Parathyroid adenoma (tissue), 2 donors: ENCODE results near the gene GABRP.

Source experiments
- H2AFZ ChIP-seq: fragments of 300-600 bp; sonication (generic); one replicate; pipeline ENCODE4 v1.7.0; 2017; ENCODE audit warnings: antibody characterized with exemption, mild to moderate bottlenecking
- H3K27ac ChIP-seq: fragments of 300-600 bp; sonication (generic); one replicate; pipeline ENCODE4 v1.7.0; 2017
- H3K27me3 ChIP-seq: fragments of 300-600 bp; sonication (generic); one replicate; pipeline ENCODE4 v1.7.0; 2017; ENCODE audit warnings: low read length; ENCODE audit not compliant: control insufficient read depth, insufficient read depth
- H3K36me3 ChIP-seq: fragments of 300-600 bp; sonication (generic); one replicate; pipeline ENCODE4 v1.7.0; 2017; ENCODE audit warnings: low read length; ENCODE audit not compliant: control insufficient read depth, insufficient read depth
- H3K4me1 ChIP-seq: fragments of 300-600 bp; sonication (generic); one replicate; pipeline ENCODE4 v1.7.0; 2017; ENCODE audit warnings: control low read depth
- H3K4me2 ChIP-seq: fragments of 300-600 bp; sonication (generic); one replicate; pipeline ENCODE4 v1.7.0; 2017; ENCODE audit warnings: low read length
- H3K4me3 ChIP-seq: fragments of 300-600 bp; sonication (generic); one replicate; pipeline ENCODE4 v1.7.0; 2017; ENCODE audit warnings: low read depth, low read length
- H3K79me2 ChIP-seq: fragments of 300-600 bp; sonication (generic); one replicate; pipeline ENCODE4 v1.7.0; 2017; ENCODE audit warnings: control low read depth
- H3K9ac ChIP-seq: fragments of 300-600 bp; sonication (generic); one replicate; pipeline ENCODE4 v1.7.0; 2017; ENCODE audit warnings: mild to moderate bottlenecking
- H3K9me3 ChIP-seq: fragments of 300-600 bp; sonication (generic); one replicate; pipeline ENCODE4 v1.7.0; 2017; ENCODE audit warnings: low read length; ENCODE audit not compliant: control insufficient read depth
- TF ChIP-seq, protein P1 (sequence below): fragments of 300-600 bp; sonication (generic); IDR thresholded peaks from one replicate; pipeline ENCODE4 v1.7.0; 2017; ENCODE audit warnings: antibody characterized with exemption, mild to moderate bottlenecking
- donor health status: primary hyperparathyroidism.

Gene GABRP

DNA sequence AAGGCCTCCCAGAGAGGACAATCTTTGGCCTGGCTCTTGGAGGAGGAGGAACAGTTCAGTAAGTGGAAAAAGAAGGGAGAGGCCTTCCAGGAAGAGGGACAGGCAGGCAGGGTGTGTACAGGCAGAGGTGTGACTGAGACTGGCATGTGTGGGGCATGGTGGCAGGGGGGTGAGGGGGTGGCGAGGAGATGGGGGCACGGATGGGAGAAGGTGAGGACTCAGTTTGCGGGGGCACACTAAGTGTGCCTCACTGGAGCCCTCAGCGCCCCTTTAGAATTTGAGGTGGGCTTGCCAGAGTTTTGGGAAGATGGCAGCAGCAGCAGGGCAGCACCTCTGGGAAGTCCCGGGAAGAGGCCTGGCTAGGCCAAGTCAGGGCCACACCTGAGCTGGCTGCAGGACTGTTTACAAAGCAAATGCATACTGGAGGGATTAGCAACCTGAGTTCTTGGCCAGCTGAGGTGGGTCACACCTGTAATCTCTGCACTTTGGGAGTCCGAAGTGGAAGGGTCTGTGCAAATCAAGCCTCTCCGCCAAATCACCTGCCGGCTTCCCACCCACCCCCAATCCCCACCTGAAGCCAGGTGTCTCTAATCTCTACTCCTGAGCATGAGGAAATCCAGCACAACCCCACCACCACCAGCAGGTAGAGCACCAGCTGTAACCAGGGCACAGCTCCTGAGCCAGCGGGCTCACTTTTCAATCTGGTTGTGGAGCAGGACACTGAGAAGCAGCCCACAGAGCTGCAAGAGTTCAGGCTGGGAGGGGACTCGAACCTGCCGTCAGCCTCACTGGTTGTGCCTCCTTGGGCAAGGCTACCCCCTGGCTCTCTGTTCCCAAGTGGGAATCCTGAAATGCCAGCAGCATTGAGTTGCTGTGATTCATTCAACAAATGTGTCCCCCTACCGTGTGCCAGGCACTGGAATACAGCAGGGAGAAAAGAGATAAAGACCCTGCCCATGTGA is 10.2 kb upstream of the GABRP start:
- Histone ChIP-seq H3K9ac (no peak overlapping the region), H3K27ac (no peak overlapping the region)

DNA sequence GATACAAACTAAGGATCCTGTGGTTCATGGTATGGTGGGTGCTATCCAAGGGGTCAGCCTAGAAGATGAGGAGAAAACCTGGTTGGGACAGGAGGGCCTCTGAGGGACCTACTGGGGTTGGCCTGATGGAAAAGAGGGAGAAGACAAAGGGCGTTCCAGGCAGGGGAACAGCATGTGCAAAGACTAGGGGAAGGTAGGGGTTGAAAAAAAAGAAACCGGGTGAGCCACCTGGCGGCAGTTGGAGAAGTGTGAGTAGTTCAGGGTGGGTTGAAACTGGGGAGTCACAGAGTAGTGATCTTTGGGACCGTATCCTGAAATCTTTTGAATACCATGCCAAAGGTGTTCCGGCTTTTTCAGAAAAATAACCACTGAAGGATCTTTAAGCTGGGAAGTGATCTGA is 8.7 kb upstream of the GABRP start:
- H3K27ac ChIP-seq: no peak overlapping the region
- no peaks in the 10 kb centered on the region for H3K36me3 ChIP-seq
- H3K9me3 ChIP-seq: no peaks in the 10 kb centered on the region
- no peaks in the 10 kb centered on the region for H3K27me3 ChIP-seq
- no peaks in the 10 kb centered on the region for H3K79me2 ChIP-seq
- no peak overlapping the region for H2AFZ ChIP-seq
- H3K9ac ChIP-seq: no peak overlapping the region
- H3K4me1 ChIP-seq: no peaks in the 10 kb centered on the region
- no peak overlapping the region for H3K4me2 ChIP-seq
- TF ChIP-seq, protein P1, sequence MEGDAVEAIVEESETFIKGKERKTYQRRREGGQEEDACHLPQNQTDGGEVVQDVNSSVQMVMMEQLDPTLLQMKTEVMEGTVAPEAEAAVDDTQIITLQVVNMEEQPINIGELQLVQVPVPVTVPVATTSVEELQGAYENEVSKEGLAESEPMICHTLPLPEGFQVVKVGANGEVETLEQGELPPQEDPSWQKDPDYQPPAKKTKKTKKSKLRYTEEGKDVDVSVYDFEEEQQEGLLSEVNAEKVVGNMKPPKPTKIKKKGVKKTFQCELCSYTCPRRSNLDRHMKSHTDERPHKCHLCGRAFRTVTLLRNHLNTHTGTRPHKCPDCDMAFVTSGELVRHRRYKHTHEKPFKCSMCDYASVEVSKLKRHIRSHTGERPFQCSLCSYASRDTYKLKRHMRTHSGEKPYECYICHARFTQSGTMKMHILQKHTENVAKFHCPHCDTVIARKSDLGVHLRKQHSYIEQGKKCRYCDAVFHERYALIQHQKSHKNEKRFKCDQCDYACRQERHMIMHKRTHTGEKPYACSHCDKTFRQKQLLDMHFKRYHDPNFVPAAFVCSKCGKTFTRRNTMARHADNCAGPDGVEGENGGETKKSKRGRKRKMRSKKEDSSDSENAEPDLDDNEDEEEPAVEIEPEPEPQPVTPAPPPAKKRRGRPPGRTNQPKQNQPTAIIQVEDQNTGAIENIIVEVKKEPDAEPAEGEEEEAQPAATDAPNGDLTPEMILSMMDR: no peak
- no peak overlapping the region for H3K4me3 ChIP-seq

More for the DNA sequence above, 10.2 kb upstream of the GABRP start:
- Histone ChIP-seq H3K79me2 (no peaks in the 10 kb centered on the region), H3K4me3 (no peak overlapping the region), H3K4me1 (no peaks in the 10 kb centered on the region), H3K4me2 (no peak overlapping the region), H3K27me3 (no peaks in the 10 kb centered on the region), H3K9me3 (no peaks in the 10 kb centered on the region), H3K36me3 (no peaks in the 10 kb centered on the region), H2AFZ (no peak overlapping the region)
- TF ChIP-seq, protein P1: no peak

DNA sequence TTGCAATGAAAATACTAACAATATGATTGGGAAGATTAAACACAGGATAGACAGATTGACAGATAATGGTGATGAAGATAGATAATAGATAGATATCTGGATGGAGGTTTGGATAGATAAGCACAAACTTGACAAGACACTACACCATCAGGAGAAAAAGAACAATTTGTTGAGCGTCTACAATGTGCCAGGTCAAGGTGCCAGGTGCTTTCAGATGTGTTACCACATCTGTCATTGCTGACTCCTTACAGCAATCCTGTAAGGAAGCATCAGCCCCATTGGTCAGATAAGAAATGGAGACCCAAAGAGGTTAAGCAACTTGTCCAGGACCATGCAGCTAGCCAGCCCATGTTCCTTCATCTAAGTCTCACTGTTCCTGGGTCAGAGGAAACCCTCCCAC is 1.6 kb upstream of the GABRP start:
- H3K4me2 ChIP-seq: no peak overlapping the region
- no peaks in the 10 kb centered on the region for H3K27me3 ChIP-seq
- H3K9me3 ChIP-seq: no peaks in the 10 kb centered on the region
- no peak overlapping the region for H3K9ac ChIP-seq
- H2AFZ ChIP-seq: no peak overlapping the region
- H3K4me1 ChIP-seq: no peaks in the 10 kb centered on the region
- no peak overlapping the region for H3K4me3 ChIP-seq
- H3K36me3 ChIP-seq: no peaks in the 10 kb centered on the region
- TF ChIP-seq, protein P1: no peak
- no peaks in the 10 kb centered on the region for H3K79me2 ChIP-seq
- no peak overlapping the region for H3K27ac ChIP-seq

DNA sequence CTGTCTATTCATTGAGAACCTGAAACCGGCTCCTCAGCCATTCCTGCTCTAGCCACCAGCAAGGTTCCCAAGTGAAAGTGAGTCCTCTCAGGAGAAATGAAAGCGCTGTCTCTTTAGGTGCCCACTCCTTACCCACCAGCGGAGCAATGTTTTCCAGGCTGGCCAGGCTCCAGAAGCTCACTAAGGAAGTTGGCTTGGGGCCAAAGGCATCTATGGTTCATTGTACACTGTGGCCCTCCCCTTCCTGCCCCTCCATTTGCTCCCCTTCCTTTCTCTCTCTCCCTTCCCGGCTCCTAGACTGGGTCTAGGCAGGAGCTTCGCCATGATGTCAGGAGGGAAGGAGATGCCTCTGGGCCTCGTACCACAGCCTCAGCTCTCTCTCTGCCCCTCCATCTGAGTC is 1.1 kb upstream of the GABRP start:
- TF ChIP-seq, protein P1: no peak
- no peaks in the 10 kb centered on the region for H3K36me3 ChIP-seq
- no peaks in the 10 kb centered on the region for H3K9me3 ChIP-seq
- H3K4me1 ChIP-seq: no peaks in the 10 kb centered on the region
- no peak overlapping the region for H2AFZ ChIP-seq
- no peak overlapping the region for H3K4me2 ChIP-seq
- H3K4me3 ChIP-seq: no peak overlapping the region
- H3K9ac ChIP-seq: no peak overlapping the region
- H3K27me3 ChIP-seq: no peaks in the 10 kb centered on the region
- no peak overlapping the region for H3K27ac ChIP-seq
- no peaks in the 10 kb centered on the region for H3K79me2 ChIP-seq
